ENCODE data around the gene ETS1. TPM values are rescaled to one million over a fixed set of nuclear protein-coding genes. Genes with fewer than 3 reads are reported as not detected.
A peak's percentile ranks its signal among the peaks of the same experiment; 100 is the strongest.

Gene ETS1
- total RNA-seq, 1 experiment from 2014 or later, result 1.1 TPM

DNA sequence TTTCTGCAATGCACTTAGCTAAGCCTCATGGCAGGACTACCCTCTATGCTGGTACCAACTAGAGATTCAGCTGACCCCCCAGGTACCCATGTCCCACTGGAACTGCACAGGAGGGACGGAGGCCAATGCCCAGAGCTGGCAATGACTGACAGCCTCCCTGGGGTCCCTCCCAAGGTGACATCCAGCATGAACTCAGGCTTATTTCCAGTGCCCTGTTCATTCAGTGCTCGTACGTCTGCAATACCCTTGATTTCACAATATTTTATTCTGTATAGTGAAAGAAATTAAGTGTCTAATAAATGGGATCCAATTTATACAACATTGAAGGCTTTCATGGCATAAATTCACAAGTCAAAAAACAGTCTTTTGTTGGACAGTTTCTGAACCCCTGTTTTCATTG is 20.2 kb downstream of the ETS1 start:
- Histone ChIP-seq H3K9me3 (no peaks in the 10 kb centered on the region), H3K27me3 (replicated peaks; ENCODE audit: control insufficient read depth, insufficient read depth, low read length) (no peaks in the 10 kb centered on the region), H3K4me3 (ENCODE audit: low read depth, low read length) (no peak overlapping the region), H3K4me1 (peaks cover 10% of the 10 kb centered on the region; the same call in 1 of the 2 replicates), H3K36me3 (ENCODE audit: control insufficient read depth, insufficient read depth, low read length) (no peaks in the 10 kb centered on the region)
- BruUV-seq (replicated peaks), result no TSS peak
- ChIA-PET POLR2A (no interaction called here), CTCF (no interaction called here)
- no peaks in the 10 kb centered on the region for H3K36me3 Mint-ChIP-seq (ENCODE audit: insufficient read depth, unreplicated experiment)
- no peak overlapping the region for H3K27ac Mint-ChIP-seq (ENCODE audit: unreplicated experiment)
- no peak overlapping the region for H3K4me3 Mint-ChIP-seq (ENCODE audit: unreplicated experiment)
- no peak for DNase-seq
- intact Hi-C loops (cut with micrococcal nuclease; ENCODE audit: unreplicated experiment), result no loop called here
- TF ChIP-seq, protein P1, sequence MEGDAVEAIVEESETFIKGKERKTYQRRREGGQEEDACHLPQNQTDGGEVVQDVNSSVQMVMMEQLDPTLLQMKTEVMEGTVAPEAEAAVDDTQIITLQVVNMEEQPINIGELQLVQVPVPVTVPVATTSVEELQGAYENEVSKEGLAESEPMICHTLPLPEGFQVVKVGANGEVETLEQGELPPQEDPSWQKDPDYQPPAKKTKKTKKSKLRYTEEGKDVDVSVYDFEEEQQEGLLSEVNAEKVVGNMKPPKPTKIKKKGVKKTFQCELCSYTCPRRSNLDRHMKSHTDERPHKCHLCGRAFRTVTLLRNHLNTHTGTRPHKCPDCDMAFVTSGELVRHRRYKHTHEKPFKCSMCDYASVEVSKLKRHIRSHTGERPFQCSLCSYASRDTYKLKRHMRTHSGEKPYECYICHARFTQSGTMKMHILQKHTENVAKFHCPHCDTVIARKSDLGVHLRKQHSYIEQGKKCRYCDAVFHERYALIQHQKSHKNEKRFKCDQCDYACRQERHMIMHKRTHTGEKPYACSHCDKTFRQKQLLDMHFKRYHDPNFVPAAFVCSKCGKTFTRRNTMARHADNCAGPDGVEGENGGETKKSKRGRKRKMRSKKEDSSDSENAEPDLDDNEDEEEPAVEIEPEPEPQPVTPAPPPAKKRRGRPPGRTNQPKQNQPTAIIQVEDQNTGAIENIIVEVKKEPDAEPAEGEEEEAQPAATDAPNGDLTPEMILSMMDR (IDR thresholded peaks at IDR 0.05; ENCODE audit: insufficient read depth in 1 of 2, low read depth in 1 of 2, low read length in 1 of 2, severe bottlenecking in 1 of 2, unreplicated experiment in 1 of 2), result no peak
- no peaks in the 10 kb centered on the region for H3K9me3 Mint-ChIP-seq (ENCODE audit: unreplicated experiment)
- H3K4me1 Mint-ChIP-seq (ENCODE audit: low read depth, unreplicated experiment), result peaks cover 8% of the 10 kb centered on the region
- no peaks in the 10 kb centered on the region for H3K27me3 Mint-ChIP-seq (ENCODE audit: insufficient read depth, unreplicated experiment)

DNA sequence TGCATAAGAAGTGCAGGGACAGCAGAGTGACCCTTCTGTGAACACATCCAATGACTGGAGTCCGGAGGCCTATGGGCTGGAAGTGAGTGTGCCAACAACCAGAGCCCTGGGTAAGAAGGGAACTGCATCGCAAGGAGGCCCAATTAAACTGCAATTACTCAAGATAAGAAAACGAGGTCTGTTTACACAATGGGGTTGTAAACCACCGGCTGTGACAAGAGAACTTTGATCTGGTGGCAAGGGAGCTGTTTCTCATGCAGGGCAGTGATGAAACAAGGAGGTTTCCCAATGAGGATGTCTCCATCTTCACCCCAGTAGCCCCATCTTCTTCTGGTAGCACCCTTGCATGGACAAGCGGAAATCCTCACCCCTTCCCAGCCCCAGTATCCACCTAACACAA is 21.5 kb downstream of the ETS1 start:
- Histone ChIP-seq H3K9me3 (no peaks in the 10 kb centered on the region), H3K27me3 (replicated peaks; ENCODE audit: control insufficient read depth, insufficient read depth, low read length) (no peaks in the 10 kb centered on the region), H3K4me1 (peaks cover 10% of the 10 kb centered on the region; the same call in 1 of the 2 replicates), H3K36me3 (ENCODE audit: control insufficient read depth, insufficient read depth, low read length) (no peaks in the 10 kb centered on the region), H3K4me3 (ENCODE audit: low read depth, low read length) (no peak overlapping the region)
- H3K4me3 Mint-ChIP-seq (ENCODE audit: unreplicated experiment), result no peak overlapping the region
- intact Hi-C loops (cut with micrococcal nuclease; ENCODE audit: unreplicated experiment), result no loop called here
- DNase-seq, result peak; percentile 77 to 87
- TF ChIP-seq, protein P1 (IDR thresholded peaks at IDR 0.05; ENCODE audit: insufficient read depth in 1 of 2, low read depth in 1 of 2, low read length in 1 of 2, severe bottlenecking in 1 of 2, unreplicated experiment in 1 of 2), result no peak
- BruUV-seq (replicated peaks), result no TSS peak
- H3K9me3 Mint-ChIP-seq (ENCODE audit: unreplicated experiment), result peaks cover 7% of the 10 kb centered on the region
- no peaks in the 10 kb centered on the region for H3K36me3 Mint-ChIP-seq (ENCODE audit: insufficient read depth, unreplicated experiment)
- peaks cover 8% of the 10 kb centered on the region for H3K4me1 Mint-ChIP-seq (ENCODE audit: low read depth, unreplicated experiment)
- peaks cover 8% of the 10 kb centered on the region for H3K27me3 Mint-ChIP-seq (ENCODE audit: insufficient read depth, unreplicated experiment)
- ChIA-PET POLR2A (no interaction called here), CTCF (interaction anchor here (0.5 kb wide), 1 partner anchor 1729 kb away, joined by 8 read pairs; no protein-coding TSS in a partner anchor)
- no peak overlapping the region for H3K27ac Mint-ChIP-seq (ENCODE audit: unreplicated experiment)

DNA sequence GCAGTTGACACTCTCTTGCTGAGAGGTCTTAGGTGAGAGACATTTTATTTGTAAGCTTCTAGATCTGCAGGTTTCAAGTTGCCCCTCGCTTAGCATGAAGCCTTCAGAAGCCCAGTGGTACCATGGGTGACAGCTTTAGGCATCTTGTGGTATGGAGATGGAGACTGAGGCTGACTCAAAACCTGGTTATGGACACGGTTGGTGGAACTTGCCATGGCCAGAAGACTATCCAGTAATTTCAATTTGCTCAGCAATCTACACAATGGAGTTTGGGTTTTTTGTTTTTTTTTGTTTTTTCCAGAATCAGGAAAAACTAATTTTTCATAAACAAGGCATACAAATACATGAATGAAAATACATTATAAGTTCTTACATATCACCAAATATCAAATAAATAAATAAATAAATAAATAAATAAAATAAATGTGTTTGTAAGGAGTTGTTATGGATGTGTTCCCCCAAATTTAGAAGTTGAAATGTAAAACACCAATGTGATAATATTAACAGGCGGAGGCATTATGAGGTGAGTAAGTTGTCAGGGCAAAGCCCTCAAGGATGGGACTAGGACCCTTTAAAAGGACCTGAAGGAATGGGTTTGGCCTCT is 22.6 kb downstream of the ETS1 start:
- POLR2A ChIA-PET, result interaction anchor here (0.6 kb wide), 1 partner anchor 71 kb away, joined by 3 read pairs; no protein-coding TSS in a partner anchor
- Histone ChIP-seq H3K9me3 (no peaks in the 10 kb centered on the region), H3K36me3 (ENCODE audit: control insufficient read depth, insufficient read depth, low read length) (no peaks in the 10 kb centered on the region), H3K4me3 (ENCODE audit: low read depth, low read length) (no peak overlapping the region), H3K4me1 (peaks cover 10% of the 10 kb centered on the region; the same call in 1 of the 2 replicates), H3K27me3 (replicated peaks; ENCODE audit: control insufficient read depth, insufficient read depth, low read length) (no peaks in the 10 kb centered on the region)
- peaks cover 8% of the 10 kb centered on the region for H3K4me1 Mint-ChIP-seq (ENCODE audit: low read depth, unreplicated experiment)
- TF ChIP-seq, protein P1 (IDR thresholded peaks at IDR 0.05; ENCODE audit: insufficient read depth in 1 of 2, low read depth in 1 of 2, low read length in 1 of 2, severe bottlenecking in 1 of 2, unreplicated experiment in 1 of 2), result no peak
- peaks cover 12% of the 10 kb centered on the region for H3K27me3 Mint-ChIP-seq (ENCODE audit: insufficient read depth, unreplicated experiment)
- BruUV-seq (replicated peaks), result no TSS peak
- CTCF ChIA-PET, result no interaction called here
- intact Hi-C loops (cut with micrococcal nuclease; ENCODE audit: unreplicated experiment), result no loop called here
- no peak overlapping the region for H3K27ac Mint-ChIP-seq (ENCODE audit: unreplicated experiment)
- no peak for DNase-seq
- H3K9me3 Mint-ChIP-seq (ENCODE audit: unreplicated experiment), result peaks cover 12% of the 10 kb centered on the region
- no peak overlapping the region for H3K4me3 Mint-ChIP-seq (ENCODE audit: unreplicated experiment)
- no peaks in the 10 kb centered on the region for H3K36me3 Mint-ChIP-seq (ENCODE audit: insufficient read depth, unreplicated experiment)

Data from Caco-2 (cell line).